ENCODE data around the gene NAT16. TPM values are rescaled to one million over a fixed set of nuclear protein-coding genes. Genes with fewer than 3 reads are reported as not detected.

NAT16 gene
- total and polyA plus RNA-seq, 2 of the 13 experiments (the other 11 are each of a cell fraction or from before 2014, with no cell fraction given), result 0.04 TPM; not detected in 1

- TF ChIP-seq ZNF772 (CRISPR knock-in tag; IDR thresholded peaks at IDR 0.05) (no peak), KAT2B (IDR thresholded peaks at IDR 0.05; ENCODE audit: borderline replicate concordance, low read depth, low read length) (no peak), ZNF614 (CRISPR knock-in tag; IDR thresholded peaks at IDR 0.05; ENCODE audit: borderline replicate concordance) (no peak), SP1 (IDR thresholded peaks at IDR 0.05) (no peak), SP1 (CRISPR knock-in tag; IDR thresholded peaks at IDR 0.05) (no peak), RBAK (CRISPR knock-in tag; IDR thresholded peaks at IDR 0.05) (no peak), MAZ (IDR thresholded peaks at IDR 0.05; ENCODE audit: borderline replicate concordance, low read depth, low read length) (peak; percentile 85; the same call in 1 of the 2 replicates), MAZ (CRISPR knock-in tag; IDR thresholded peaks at IDR 0.05; ENCODE audit: low read depth) (peak; percentile 89), THAP11 (CRISPR knock-in tag; IDR thresholded peaks at IDR 0.05) (peak; percentile 87), HNRNPUL1 (IDR thresholded peaks at IDR 0.05; ENCODE audit: low read depth, low read length) (no peak), ZEB1 (IDR thresholded peaks at IDR 0.05; ENCODE audit: insufficient replicate concordance, low read depth) (no peak), MXI1 (IDR thresholded peaks at IDR 0.05; ENCODE audit: borderline replicate concordance, low read depth, low read length) (peak; percentile 98; the same call in 2 of the 3 replicates), RAD21 (CRISPR knock-in tag; IDR thresholded peaks at IDR 0.05) (no peak), RFXANK (CRISPR knock-in tag; IDR thresholded peaks at IDR 0.05) (no peak), BORCS8-MEF2B (CRISPR knock-in tag; IDR thresholded peaks at IDR 0.05) (no peak), EZH2 (conservative IDR thresholded peaks at IDR 0.05; ENCODE audit: low read depth, low read length) (no peak), PITX1 (CRISPR knock-in tag; IDR thresholded peaks at IDR 0.05) (no peak), TSC22D2 (CRISPR knock-in tag; IDR thresholded peaks at IDR 0.05; ENCODE audit: borderline replicate concordance) (0 out of 2 replicates have a peak, but pooled peaks have one; percentile 4), ZNF205 (CRISPR knock-in tag; IDR thresholded peaks at IDR 0.05) (no peak), XRCC5 (optimal IDR thresholded peaks at IDR 0.05; ENCODE audit: low read length) (peak; percentile 52), ZNF652 (CRISPR knock-in tag; IDR thresholded peaks at IDR 0.05; ENCODE audit: borderline replicate concordance, low read depth) (no peak), CHCHD3 (CRISPR knock-in tag; IDR thresholded peaks at IDR 0.05) (no peak), JUN (CRISPR knock-in tag; IDR thresholded peaks at IDR 0.05) (no peak), MIER3 (CRISPR knock-in tag; IDR thresholded peaks at IDR 0.05; ENCODE audit: borderline replicate concordance) (peak; percentile 49; the same call in 1 of the 2 replicates), ARID5B (CRISPR knock-in tag; IDR thresholded peaks at IDR 0.05) (no peak), SP5 (CRISPR knock-in tag; IDR thresholded peaks at IDR 0.05; ENCODE audit: borderline replicate concordance, low read depth) (peak; percentile 97), ZNF703 (CRISPR knock-in tag; IDR thresholded peaks at IDR 0.05; ENCODE audit: borderline replicate concordance) (no peak), ZNF792 (CRISPR knock-in tag; IDR thresholded peaks at IDR 0.05) (no peak), REL (CRISPR knock-in tag; conservative IDR thresholded peaks at IDR 0.05) (0 out of 2 replicates have a peak, but pooled peaks have one; percentile 16), ZNF891 (CRISPR knock-in tag; IDR thresholded peaks at IDR 0.05) (no peak), BRCA1 (CRISPR knock-in tag; IDR thresholded peaks at IDR 0.05) (no peak)
These were observed 26.0 kb downstream of the NAT16 start, which contains the start of gene AP1S1 (continued) for GRCh38 chr7:101153969-101154692.
